Kidney (tissue), 14 donors: ENCODE results near the gene PINK1. TPM values are rescaled to one million over a fixed set of nuclear protein-coding genes. Genes with fewer than 3 reads are reported as not detected.

Experiments used
- DNase-seq, 5 donors: peaks; one replicate each; pipeline ENCODE4 v3.0.0-alpha.2; 2013 to 2020
- FAIRE-seq: peaks from 2 replicates; lab custom pipeline; 2012; peaks lifted over from hg19 to GRCh38; lab: Jason Lieb, UNC
- H3K27ac ChIP-seq, 2 donors: one replicate each; pipeline ENCODE4 v1.7.0; 2013; ENCODE audit warnings: low read depth in 2 of 2, low read length in 2 of 2, inconsistent platforms in 1 of 2
- H3K27me3 ChIP-seq: one replicate; pipeline ENCODE4 v1.7.1; 2013; ENCODE audit warnings: low read length, inconsistent platforms; ENCODE audit not compliant: control insufficient read depth, insufficient read depth
- H3K36me3 ChIP-seq, 3 donors: one replicate each; pipeline versions ENCODE4 v1.7.0 to v1.7.1; 2013; ENCODE audit warnings: low read length in 3 of 3, control low read depth in 1 of 3, inconsistent platforms in 1 of 3; ENCODE audit not compliant: insufficient read depth in 3 of 3, control insufficient read depth in 2 of 3
- H3K4me1 ChIP-seq, 3 donors: one replicate each; pipeline versions ENCODE4 v1.7.0 to v1.7.1; 2013; ENCODE audit warnings: low read length in 3 of 3, inconsistent platforms in 1 of 3, low read depth in 1 of 3; ENCODE audit not compliant: control insufficient read depth in 2 of 3, insufficient read depth in 2 of 3
- H3K4me3 ChIP-seq, 3 donors: one replicate each; pipeline versions ENCODE4 v1.7.0 to v1.8.1; 2013; ENCODE audit warnings: low read length in 3 of 3, control low read depth in 1 of 3, inconsistent platforms in 1 of 3
- H3K9ac ChIP-seq, 3 donors: one replicate each; pipeline versions ENCODE4 v1.7.0 to v1.7.1; 2013; ENCODE audit warnings: low read length in 3 of 3, control low read depth in 1 of 3, inconsistent platforms in 1 of 3
- H3K9me3 ChIP-seq, 3 donors: one replicate each; pipeline versions ENCODE4 v1.7.0 to v1.7.1; 2013; ENCODE audit warnings: low read length in 3 of 3, control low read depth in 1 of 3, inconsistent platforms in 1 of 3; ENCODE audit not compliant: control insufficient read depth in 2 of 3, insufficient read depth in 1 of 3
- CTCF ChIP-seq: IDR thresholded peaks from 3 replicates; pipeline ENCODE4 v1.5.1; 2012; ENCODE audit warnings: mild to moderate bottlenecking, moderate library complexity, borderline replicate concordance; ENCODE audit not compliant: insufficient read depth; ENCODE audit errors: extremely low read depth
- intact Hi-C: fragments of 100-400 bp; cut with DNase I; formaldehyde crosslinking; loops from one replicate; pipeline ENCODE4 v1.11.1; 2022
- polyA plus RNA-seq: library from polyadenylated mRNA; stranded (reverse); fragments of 350-450 nt; fragmentation: Illumina TruSeq; extraction: RNeasy Lipid Tissue Mini Kit (QIAGEN cat#74804); gene quantifications from one replicate; pipeline ENCODE4 v1.2.3, GENCODE V29; 2014; ENCODE audit warnings: low read depth, low replicate concordance; ENCODE audit not compliant: insufficient read depth
- total RNA-seq: library from RNA; stranded (reverse); fragmentation: NEBNext Ultra II Directional; extraction: Animal tissue kit (Norgen Biotek cat#: 25700); gene quantifications from one replicate; pipeline ENCODE4 v1.2.1, GENCODE V29; 2021
- donor health status: control.
- donor health status: control.
- donor health status: control.
- donor health status: control.
- donor health status: control.
- donor health status: DM: yes; HTN: yes; CAD: no.
- donor health status: Normal renal cell carcinoma (clear cell type).

PINK1 gene
- total and polyA plus RNA-seq, 2 donors from 2014 or later: 72.7 to 156 TPM

DNA sequence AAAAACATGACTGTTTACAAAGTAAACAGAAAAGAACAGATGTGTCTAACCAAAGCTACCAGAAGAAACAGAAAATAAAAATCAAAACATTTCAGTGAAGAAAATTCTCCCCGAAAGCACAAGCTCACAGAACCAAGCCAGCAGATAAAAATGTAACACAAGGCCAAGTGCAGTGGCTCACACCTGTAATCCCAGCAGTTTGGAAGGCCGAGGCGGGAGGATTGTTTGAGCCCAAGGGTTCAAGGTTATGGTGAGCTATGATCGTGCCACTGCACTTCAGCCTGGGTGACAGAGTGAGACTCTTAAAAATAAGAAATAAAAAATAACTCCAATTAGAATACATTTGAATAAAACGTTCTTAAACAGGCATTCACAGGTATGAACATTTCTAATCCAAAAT lies 47.0 kb downstream of the PINK1 start:
- H3K4me1 ChIP-seq: peaks cover 0 to 3% (median 0%) of the 10 kb centered on the region in 3 donors

GRCh38 chr1:20681999-20682398 lies 48.7 kb downstream of the PINK1 start:
- Histone ChIP-seq H3K9ac (no peak overlapping the region), H3K4me1 (peaks cover 0 to 3% (median 0%) of the 10 kb centered on the region in 3 donors), H3K4me3 (no peak overlapping the region), H3K27ac (no peak overlapping the region), H3K27me3 (no peaks in the 10 kb centered on the region), H3K36me3 (no peaks in the 10 kb centered on the region), H3K9me3 (no peaks in the 10 kb centered on the region)
- intact Hi-C loops: no loop called here
- TF ChIP-seq CTCF: no peak
- DNase-seq: no peak
- FAIRE-seq: no peak

More for the DNA sequence above, 47.0 kb downstream of the PINK1 start:
- H3K27me3 ChIP-seq: no peaks in the 10 kb centered on the region
- H3K4me3 ChIP-seq: no peak overlapping the region
- intact Hi-C loops: no loop called here
- TF ChIP-seq CTCF: no peak
- FAIRE-seq (no peak), DNase-seq (no peak)
- no peaks in the 10 kb centered on the region for H3K36me3 ChIP-seq
- no peak overlapping the region for H3K9ac ChIP-seq
- no peak overlapping the region for H3K27ac ChIP-seq
- no peaks in the 10 kb centered on the region for H3K9me3 ChIP-seq

DNA sequence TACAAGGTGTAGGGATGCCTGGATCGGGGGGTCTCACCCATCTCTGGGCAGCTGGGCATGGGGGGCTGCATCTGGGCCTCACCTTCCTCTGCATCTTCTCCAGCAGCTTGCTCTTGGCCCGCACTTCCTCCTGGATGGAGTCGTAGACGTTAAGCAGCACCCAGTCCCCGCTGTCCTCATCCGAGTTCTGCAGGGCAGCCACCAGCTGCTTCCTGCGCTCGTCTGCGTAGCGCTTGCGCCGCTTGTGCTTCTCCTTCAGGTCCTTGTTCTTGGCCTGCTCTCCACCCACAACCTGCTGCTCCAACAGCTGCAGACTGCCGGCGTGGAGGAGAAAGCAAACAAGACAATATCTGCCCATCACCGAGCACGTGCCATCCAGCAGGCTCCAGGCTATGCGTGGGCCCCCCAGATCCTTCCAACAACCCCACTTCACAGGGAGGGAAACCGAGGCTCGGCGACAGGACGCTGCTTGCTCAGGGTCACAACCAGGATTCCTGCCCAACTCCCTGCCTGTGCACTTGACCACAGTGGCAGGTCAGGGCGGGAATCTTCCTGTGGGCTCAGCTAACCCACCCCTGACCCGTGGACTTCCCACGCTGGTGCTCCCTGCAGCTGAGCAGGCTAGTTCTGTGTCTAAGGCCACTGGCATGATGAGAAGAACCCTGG lies 49.4 kb downstream of the PINK1 start:
- no peak for FAIRE-seq
- TF ChIP-seq CTCF: no peak
- Histone ChIP-seq H3K9me3 (no peaks in the 10 kb centered on the region), H3K36me3 (no peaks in the 10 kb centered on the region), H3K27me3 (no peaks in the 10 kb centered on the region), H3K9ac (no peak overlapping the region), H3K4me3 (no peak overlapping the region), H3K27ac (no peak overlapping the region), H3K4me1 (peaks cover 0 to 3% (median 0%) of the 10 kb centered on the region in 3 donors)
- no peak for DNase-seq
- intact Hi-C loops: no loop called here
